GM18526 (cell line): ENCODE measurements around the gene FNBP1.

Source experiments
- POLR2A ChIP-seq: IDR thresholded peaks from 3 replicates; pipeline ENCODE4 v1.6.1; 2011; ENCODE audit not compliant: insufficient read length; ENCODE audit errors: extremely low read depth

FNBP1 gene

DNA sequence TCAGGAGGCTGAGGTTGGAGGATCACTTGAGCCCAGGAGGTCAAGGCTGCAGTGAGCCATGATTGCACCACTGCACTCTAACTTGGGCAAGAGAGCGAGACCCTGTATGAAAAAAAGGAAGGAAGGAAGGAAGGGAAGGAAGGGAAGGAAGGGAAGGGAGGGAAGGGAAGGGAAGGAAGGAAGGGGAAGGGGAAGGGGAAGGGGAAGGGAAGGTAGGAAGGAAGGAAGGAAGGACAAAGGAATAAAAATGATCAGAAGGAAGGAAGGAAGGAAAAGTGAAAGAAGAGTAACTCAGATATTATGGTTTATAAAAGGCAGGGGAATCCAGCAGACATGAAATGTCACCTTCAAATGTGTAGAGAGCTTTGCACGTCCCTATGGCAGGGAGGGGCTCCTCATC is 143.4 kb downstream of the FNBP1 start:
- TF ChIP-seq POLR2A = no peak

DNA sequence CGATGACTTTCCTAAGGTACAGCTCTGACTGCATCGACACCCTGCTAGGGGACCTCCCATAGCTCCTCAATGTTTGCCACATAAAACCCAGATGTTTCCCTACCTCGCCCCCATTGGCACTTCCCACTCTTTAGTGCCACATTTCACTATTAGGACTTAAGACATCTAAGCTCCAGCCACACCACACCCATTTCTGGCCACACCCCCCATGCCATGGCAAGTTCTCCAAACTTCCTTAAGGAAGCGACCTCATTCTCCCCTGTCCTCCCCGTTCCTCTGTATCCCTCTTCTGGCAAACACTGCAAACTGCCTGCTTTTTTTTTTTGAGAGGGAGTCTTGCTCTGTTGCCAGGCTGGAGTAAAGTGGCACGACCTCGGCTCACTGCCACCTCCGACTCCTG is 144.8 kb downstream of the FNBP1 start:
- TF ChIP-seq POLR2A = no peak

DNA sequence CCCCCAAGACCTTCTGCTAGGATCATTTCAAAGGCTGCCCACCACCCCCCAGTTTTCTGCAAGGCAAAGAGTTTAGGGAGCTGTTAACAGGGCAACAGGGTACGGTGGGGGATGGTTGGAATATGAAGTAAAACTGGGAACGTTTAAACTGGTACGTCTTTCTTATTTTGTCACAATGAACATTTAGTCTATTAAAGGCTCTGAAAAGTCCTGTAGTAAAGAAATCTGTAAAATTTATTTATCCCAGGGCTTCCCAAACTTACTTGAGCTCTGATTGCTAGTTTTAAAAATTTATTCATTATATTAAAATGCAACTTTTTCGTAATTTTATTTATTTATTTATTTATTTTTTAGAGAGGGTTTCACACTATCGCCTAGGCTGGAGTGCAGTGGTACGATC is 145.7 kb downstream of the FNBP1 start:
- TF ChIP-seq POLR2A = no peak

DNA sequence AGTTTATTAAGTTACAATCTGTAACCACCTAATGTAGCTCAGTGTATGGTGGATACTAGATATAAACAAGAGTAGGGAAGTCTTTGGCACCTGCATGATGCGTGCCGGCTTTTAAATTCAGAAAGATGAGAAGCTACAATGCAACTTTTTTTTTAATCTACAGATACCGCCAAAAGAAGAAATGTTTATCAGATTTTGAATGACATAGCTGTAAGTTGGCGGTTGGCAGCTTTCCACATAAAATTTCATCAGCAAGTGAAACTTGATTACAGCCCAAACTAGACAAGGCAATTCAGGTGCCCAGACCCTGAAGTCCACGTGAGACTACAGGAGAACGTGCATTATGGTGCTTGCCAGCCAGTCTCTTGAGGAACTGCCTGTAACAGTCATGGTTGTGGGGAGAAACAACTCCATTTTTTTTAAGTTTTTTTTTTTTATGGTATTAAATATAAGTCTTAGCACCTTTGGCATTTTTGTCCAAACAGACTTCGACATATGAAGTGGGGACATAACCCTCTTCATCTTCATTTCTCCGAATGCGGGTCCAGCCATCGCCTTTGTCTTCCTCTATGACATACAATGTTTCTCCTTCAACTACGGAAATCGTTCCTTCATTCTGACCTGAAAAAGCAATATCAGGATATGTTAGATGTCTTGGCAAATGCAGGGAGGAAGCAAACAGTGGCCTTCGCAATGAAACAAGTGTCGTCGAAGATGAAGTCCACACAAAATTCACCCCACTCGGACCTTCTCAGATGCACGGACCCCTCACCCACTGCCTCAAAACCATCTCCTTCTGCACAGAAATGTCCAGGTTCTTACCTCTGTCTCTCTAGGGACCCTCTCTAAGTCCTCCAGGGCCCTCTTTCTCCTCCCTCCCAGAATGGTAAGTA is 147.4 kb downstream of the FNBP1 start:
- TF ChIP-seq POLR2A = no peak

DNA sequence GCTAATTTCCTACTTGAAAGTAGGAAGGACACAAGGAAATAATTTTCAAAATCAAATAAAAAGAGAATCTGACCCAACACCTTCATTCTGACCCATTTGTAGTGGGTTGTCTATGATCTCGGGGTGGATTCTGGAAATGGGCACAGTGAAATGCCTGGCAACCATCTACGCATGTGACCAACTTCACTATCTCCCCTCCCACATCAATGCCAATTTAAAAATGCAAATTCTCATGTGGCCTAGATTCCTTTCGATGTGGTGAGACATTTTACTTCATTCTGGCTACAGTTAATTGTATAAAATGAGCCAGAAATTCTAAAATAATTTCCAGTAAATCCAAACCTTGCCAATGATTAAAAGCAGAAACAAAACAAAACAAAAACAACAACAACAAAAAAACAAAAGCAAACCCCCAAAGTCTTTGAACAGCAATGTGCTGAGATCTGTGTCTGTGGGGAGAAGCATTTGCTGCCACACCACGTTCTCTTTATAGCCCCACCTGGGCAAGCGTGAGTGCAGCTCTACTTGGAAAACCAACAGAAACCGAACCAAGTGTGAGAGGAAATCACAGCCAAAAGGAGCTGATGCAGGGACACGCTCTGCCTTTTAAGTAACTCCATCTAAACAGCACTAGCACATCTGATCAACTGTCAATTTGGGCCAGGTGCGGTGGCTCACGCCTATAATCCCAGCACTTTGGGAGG is 148.7 kb downstream of the FNBP1 start:
- no peak for TF ChIP-seq POLR2A

DNA sequence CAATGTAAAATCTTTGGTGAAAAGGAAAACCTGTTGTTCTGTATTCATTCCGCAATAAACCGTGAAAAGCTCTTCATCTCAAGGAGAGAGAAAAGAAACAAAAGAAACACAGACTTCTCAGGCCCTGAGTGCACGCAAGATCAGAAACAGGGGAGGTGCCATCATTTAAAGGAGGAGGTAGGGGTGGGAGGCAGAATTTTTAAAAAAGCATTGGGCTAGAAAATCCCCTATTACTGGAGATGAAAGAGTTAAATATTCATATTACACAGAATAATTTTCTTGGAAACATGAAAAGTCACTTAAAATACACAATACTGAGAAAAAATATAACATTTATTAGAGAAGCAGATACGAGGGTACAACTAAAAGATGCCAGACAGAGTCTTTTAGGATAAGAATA is 151.4 kb downstream of the FNBP1 start:
- TF ChIP-seq POLR2A = no peak

DNA sequence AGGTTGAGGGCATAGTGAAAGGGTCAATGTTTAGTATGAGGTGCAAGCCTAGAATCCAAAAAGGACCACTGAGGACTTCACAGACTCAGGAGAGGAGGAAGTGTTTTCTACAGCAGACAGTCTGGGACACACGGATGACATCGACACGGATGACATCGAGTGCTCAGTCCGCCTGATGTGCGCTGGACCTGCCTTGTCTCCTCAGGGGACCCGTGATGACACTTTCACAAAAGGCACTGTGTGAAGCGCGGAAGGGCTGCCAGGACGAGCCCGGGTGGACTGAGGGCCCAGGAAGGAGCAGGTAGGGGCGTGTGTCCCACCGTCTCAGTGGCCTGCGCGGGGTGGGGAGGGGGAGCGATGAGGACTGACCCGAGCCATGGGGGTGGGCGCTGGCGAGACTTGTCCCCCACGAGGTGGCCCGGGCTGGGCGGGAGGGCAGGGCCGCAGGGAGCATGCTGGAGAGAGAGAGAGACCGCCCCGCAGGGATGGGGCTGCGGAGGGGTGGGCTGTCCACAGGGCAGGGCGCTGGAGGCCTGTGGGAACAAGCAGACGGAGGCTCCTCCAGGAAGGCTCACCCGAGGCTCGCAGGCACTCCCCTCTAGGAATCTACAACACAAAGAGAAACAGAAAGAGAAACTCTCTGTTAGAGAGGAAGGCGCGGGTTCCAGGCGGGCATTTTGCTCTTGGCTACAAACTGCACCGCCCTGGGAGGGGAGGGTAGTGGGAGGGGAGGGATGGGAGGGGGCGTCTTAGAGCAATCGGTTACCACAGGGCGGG is 152.9 kb downstream of the FNBP1 start:
- peak; percentile 20 for TF ChIP-seq POLR2A

DNA sequence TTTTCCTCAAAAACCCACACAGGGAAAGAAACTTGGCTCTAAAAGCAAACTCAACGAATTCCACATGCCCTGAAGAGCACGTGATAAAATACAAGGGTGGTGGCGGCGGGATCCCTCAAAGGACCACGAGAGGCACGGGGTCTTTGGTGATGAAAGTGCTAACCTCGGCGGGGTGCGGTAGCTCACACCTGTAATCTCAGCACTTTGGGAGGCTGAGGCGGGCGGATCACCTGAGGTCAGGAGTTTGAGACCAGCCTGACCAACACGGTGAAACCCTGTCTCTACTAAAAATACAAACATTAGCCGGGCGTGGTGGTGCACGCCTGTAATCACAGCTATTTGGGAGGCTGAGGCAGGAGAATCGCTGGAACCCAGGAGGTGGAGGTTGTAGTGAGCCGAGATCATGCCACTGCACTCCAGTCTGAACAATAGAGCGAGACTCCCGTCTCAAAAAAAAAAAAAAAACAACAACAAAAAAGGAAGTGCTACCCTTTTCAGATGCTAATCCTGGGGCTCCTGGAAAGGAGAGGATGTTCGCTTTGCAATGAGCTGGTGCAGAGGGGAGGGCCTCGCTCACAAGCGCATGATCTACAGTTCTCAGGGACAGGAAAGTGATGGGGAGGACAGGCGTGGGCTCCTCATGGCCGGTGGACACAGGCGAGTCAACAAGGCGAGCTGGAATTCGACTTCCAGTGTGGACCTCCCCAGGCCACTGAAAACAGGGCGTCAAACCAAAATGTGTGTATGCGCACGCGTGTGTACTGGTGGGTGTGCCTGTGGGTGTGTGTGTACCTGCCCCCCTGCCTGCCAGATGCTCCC is 153.7 kb downstream of the FNBP1 start:
- TF ChIP-seq POLR2A = no peak

DNA sequence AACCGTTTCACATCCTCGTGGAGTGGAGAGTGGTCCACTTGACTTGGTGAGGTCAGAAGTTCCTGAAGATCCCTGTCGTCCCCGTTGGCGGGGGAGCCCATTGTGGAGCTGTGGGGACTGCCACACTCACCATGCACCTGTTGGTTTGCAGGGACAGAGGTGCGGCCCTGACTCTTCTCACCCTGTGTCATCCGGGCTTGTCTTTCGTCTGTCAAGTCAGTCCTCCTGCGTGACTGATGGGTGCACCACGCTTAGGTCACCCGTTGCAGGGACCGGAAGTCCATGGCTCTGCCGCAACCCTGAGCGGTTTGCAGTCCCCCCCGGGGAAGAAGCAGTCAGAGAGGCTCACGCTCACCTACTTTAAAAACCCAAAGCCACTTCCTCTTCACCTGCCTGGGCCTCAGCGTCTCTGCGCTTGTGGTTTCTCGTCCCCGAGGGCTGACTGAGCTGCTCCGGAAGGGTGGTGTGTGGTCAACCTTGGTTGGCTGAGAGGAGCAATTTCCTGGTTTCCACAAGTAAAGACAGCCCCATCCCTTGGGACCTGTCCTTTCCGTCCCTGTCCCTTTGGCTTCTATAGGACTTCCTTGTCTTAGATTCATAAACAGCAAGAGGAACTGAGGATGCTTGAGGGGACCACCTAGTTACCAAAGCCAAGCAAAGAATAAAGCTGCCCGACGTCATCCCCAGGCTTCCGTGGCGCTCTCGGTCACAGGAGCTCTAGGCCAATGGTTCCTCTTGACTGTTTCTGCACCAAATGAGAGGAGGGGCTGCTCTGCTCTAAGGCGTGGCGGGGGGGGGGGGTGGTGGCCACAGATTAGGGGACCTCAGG is 154.5 kb downstream of the FNBP1 start:
- TF ChIP-seq POLR2A = peak; percentile 69

DNA sequence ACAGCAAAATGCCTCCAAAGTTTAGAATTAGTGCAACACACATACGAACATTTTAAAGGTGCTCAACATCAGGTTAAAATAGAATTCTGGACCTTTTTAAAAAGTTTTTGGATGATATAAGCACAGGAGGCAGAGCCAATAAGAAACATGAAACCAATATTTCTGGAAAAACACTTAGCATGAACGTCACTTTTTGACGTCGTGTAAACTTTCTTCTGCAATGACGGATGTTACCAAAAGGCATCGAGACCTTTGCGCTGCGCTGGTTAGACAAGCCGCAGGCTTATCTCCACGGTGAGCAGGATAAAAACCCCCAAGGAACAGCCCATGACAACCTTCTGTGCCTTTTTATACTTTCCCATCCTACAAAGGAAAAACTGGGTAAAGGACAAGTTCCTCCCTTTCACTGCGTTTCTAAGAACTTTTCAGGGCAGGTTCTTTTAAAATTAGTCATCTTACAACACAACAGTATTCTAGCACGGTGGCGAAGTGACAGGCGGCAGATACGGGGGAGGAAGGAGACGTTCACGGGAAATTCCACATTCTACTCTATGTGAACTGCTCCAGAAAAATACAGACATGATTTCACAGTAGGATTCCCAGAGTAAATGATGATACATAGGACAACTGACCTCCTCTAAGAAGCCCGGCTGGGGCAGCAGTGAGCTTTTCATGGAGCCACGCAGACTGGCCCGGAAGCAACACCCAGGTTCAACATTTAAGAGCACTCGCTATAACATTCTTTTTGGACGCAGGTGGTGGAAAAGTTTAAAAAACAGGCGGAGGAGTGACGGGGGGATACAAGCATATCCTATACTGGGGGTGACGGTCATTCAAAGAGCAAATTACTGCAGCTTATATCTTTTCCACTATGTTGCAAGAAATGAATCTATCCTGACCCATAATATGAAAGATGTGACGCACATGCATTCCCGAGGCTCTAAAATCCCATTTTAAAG is 155.4 kb downstream of the FNBP1 start:
- TF ChIP-seq POLR2A = no peak

DNA sequence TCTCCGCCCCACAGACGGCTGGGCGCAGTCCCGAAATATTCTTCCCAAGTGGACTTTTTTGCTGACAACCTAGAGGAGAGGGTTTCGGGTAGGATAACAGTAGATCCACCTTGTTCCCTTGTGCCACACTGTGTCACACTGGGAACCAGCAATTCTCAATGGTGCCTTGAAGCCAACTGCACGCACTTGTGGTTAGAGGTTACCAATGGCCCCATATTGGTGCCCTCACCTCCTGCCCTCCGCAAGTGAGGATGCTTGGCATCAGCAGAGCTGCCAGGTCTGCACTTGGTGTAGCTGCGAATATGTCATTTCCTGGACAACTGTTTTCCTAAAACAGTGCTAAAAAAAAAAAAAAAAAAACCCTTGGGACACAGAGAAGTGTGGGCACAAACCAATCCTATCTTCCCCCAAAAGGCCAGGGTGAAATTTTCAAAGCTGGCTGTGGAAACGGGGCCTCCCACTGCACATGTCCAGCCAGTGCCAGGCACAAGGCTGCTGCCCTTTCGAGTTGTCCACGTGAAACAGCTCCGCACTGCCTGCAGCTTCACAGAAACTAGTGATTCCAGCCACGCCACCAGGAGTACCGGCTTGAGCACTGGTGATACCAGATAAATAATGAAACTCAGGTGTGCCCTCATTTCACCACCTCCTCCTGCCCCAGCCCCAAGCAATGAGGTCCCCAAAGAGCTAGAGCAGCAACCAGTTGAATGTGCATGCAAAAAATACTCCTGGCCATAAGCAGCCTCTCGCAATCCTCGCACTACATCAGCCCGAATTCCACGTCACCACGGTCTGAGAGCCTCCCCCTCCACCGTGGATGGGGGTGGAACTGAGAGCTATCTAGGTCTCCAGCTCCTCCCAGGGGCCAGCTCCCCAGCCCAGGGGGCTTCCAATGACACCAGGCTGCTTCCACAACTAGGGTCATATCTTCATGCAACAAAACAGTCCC is 156.5 kb downstream of the FNBP1 start:
- peak; percentile 44 for TF ChIP-seq POLR2A

DNA sequence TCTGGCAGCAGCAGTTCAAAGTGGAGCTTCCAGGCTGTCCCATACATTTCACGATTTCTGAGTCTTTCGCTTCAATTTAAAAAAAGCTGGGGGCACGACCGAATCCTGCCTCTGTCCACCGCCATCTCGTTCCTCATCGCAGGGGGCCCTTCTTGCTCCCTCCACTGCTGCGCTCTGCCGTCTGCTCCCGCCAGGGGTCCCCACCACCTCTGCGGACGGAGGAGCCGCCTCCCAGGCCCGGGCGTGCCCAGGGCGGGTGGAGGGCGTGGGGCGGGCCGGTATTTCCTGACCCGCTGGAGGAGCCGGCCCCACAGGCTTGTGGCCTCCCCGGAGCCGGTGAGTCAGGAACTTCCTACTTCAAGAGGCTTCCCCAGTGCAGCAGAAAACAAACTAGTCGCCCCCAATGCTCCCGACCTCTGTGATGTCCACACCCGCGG is 157.3 kb downstream of the FNBP1 start:
- TF ChIP-seq POLR2A = peak; percentile 41
